NCI-H187 (cell line): ENCODE data around the gene DMBX1.

Source experiments
- DNase-seq, 2 experiments: peaks; one replicate each; lab custom pipeline; 2025; lab: John Stamatoyannopoulos, UW

The DMBX1 gene

DNA sequence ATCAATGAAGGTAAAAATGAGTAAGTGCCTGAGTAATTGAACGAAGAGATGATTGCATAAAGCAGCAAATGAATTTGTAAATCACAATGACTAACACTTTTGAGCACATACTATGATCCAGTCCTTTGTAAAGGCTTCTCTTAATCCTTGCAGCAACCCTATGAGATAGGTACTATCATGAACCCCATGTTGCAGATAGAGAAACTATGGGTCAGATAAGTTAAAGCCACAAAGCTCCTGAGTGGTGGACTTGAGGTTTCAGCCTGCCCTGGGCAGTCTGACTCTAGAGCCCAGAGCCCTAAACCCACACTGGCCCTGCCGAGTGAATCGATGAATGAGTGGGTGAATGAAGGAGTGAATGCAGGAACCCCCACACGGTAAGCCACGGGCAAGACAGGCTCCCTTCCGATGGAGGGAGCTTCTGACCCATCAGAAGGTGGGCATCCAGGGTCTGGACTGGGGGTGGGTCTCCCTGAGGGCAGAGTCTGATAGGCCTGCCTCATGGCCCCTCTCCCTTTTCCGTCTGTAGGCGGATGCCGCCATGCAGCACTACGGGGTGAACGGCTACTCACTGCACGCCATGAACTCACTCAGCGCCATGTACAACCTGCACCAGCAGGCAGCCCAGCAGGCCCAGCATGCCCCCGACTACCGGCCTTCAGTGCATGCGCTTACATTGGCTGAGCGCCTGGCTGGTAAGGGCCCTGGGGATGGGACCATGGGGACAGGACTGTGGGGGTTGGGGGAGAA is 17.0 kb downstream of the DMBX1 start:
- DNase-seq, result no peak

DNA sequence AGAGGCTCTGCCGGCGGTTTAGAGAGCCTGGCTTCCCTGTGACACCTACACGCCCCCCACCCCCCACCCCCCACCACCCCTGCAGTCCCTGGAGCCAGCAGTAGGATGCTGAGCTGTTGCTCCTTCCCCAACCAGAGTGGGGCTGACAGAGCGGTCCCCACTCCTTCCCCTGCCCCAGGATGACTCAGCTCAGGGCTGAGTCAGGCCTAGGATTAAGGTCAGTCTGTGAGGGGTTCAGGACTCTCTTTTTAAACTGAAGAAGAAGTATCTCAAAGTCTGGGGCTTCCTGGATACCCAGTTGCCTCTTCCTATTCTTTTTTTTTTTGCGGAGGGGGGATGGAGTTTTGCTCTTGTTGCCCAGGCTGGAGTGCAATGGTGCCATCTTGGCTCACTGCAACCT is 19.1 kb downstream of the DMBX1 start:
- no peak for DNase-seq

DNA sequence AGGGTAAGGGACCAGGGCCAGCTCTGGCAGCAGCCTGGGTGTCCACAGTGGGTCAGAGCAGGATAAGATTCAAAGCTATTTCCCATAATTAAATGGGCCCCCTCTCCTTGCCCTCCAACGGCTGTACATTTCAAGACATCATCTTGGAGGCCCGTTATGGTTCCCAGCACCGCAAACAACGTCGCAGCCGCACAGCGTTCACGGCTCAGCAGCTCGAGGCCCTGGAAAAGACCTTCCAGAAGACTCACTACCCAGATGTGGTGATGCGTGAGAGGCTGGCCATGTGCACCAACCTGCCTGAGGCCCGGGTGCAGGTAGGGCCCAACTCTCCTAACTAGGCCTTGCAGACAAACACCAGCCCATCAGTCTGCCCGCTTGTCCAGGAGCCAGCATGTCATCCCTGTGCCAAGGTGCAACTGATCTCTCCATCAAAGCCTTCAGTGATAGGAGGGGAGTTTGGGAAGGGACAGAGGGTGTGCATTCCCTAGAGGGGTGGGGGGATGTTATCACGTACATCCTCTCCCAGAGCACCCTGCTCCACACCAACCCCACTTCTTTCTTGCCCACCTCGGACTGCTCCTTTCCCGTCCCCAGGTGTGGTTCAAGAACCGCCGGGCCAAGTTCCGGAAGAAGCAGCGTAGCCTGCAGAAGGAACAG is 20.8 kb downstream of the DMBX1 start:
- DNase-seq, result no peak

DNA sequence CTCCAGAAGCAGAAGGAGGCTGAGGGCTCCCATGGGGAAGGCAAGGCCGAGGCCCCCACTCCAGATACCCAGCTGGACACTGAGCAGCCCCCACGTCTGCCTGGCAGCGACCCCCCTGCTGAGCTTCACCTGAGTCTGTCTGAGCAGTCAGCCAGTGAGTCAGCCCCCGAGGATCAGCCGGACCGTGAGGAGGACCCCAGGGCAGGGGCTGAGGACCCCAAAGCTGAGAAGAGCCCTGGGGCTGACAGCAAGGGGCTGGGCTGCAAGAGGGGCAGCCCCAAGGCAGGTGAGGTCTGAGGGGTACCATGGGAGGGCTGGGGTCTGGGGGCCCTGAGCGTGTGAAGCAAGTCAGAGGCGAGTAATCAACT is 21.3 kb downstream of the DMBX1 start:
- no peak for DNase-seq

DNA sequence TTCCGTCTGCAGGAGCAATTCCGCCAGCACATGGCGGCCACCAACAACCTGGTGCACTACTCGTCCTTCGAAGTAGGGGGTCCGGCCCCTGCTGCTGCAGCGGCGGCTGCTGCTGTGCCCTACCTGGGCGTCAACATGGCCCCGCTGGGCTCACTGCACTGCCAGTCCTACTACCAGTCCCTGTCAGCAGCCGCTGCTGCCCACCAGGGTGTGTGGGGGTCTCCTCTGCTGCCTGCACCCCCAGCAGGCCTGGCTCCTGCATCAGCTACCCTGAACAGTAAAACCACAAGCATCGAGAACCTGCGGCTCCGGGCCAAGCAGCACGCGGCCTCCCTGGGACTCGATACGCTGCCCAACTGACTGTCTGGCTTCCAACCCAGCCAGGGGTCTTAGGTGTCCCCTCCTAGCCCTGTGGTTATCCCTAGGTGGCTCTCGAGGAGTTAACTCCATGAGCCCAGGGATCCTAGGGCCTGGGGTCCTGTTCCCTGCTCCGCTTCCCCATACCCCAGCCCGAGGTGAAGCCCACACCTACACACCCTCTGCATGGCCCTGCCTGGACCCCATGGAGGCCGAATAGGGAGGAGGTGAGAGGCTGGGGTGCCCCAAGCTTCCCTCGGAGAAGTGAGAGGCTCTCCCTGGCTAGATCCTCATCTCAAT is 22.6 kb downstream of the DMBX1 start:
- no peak for DNase-seq

DNA sequence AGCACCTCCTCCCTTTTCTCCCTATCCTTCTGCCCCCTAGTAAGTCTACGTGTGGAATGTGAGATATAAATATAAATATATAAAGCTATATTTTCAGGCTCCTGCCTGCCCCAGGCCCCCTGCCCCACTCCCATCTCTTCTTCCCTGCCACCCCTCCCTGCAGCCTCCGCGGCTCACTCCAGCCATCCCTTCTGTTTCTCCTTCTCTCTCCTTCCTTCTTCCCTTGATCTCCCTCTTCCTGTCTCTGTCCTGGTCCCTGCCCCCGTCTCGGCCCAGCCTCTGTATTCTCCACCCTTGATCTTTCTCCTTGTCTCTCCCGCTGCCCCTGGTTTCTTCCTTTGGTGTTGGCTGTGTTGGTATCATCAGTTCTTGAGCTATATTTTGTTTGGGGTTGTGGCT is 23.2 kb downstream of the DMBX1 start:
- no peak for DNase-seq

DNA sequence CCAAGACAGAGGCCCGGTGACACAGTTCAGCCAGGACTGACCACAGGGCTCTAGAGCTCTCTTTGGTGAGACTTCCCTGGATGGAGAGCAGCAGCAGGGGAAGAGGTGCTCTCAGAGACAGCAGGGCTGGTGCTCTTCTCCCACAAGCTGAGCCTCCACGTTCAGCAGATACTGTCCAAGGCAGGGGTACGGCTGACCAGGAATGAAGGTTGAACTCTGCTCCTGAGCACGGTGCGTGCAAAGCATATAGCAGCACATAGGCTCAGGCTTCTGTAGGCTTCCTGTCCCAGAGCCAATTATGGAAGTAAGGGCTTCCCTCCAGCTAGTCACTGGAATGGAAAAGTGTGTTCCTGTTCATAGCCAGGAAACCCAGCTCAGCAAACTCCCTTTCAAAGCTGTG is 23.9 kb downstream of the DMBX1 start:
- no peak for DNase-seq

DNA sequence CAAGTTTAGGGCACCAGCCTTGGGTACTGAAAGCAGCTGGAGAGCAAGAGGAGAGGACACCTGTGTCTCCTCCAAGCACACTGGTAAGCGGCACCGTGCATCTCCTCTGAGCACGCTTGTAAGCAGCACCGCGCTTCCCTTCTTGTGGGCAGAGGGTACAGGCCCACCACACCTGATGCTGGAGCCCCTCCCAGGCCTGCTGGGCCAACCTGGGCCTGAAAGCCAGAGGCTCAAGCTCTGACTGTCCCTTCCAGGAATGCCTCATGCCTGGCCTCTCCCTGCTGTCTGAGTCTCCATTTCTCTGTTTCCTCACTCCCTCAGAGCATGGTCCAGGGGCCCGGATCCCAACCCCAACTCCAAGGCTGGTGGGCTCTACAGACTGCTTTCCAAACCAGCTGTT is 25.9 kb downstream of the DMBX1 start:
- no peak for DNase-seq

DNA sequence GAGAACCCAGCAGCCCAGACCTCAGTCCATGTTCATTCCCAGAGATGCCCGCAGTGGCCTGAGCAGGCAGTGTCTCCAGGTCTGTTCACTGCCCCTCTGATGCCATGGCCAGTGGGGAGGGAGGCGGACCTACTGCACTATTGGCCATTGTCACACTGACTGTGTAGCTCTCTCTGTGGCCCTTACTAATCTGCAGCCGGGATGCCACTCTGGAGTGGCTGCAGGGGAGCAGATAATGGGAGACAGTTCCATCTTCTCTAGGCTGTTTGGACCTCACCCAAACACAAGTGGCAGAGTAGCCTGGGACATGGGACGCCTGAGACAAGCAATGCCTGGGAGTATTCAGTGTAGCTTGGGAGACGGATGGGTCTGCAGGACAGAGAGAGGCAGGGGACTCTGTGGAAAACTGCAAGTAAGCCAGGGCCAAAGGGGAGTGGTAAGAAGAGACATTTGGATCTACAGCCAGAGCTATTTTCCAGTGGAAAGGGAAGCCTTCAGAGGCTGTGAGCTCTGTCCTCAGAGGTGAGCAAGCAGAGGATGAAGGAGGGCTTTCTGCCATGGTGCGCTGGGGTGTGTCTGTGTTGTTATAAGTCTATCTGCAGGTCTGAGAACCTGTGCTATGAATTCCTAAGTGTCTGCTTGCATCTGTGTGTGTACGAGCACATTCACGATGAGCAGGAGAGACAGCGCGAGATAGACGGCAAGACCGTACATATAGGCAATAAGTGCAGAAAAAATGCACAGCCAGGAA is 26.7 kb downstream of the DMBX1 start:
- no peak for DNase-seq

DNA sequence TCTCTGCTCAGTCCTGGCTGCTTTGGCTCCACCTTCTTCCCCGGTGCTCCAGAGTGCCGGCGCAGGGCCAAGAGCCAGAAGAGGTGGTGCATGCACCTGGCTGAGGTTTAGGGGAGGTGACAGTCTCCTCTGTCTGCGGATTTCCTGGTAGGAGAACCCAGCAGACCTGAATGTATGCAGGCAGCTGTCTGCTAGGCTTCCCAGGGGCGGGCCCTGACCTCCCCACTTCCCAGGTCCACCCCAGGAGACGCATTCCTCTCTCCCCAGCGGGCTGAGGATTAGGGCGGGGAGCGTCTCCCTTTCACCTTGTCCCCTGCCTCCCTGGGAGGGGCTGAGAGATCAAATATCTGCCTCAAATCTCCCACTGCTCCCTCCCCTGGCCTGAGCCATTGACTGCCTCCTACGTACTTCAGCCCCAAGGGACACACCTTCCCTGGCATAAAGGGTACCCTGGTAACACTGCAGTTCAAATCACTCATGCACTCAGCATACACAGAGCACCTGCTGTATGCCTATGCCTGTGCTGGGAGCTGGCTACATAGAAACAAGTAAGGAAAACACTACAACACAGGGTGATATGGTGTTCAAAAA is 27.5 kb downstream of the DMBX1 start:
- DNase-seq, result peak; percentile 72 to 79

DNA sequence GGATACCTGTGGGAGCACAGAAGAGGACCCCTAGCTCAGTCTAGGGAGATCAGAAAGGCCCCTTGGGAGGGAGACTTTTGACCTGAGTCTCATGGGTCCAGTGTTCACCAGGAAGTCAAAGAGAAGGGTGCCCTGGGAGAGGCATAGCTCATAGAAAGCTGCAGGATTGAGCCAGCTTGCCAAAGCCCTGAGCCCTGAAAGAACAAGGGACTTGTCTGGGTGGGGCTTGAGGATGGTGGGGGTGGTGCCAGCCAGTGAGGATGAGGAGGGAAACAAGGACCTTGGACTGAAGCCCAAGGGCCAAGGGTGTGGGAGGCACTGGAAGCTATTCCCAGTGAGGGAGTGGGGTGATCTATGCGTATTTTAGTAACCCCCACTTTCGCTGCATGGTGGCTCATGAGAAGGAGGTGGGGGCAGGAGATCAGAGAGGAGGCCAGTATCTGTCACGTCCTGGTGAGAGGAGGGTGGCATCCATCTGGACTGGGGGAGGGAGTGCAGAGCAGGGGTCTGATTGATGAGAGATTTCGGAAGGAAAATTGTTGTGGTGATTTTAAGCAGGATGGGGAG is 28.4 kb downstream of the DMBX1 start:
- no peak for DNase-seq

DNA sequence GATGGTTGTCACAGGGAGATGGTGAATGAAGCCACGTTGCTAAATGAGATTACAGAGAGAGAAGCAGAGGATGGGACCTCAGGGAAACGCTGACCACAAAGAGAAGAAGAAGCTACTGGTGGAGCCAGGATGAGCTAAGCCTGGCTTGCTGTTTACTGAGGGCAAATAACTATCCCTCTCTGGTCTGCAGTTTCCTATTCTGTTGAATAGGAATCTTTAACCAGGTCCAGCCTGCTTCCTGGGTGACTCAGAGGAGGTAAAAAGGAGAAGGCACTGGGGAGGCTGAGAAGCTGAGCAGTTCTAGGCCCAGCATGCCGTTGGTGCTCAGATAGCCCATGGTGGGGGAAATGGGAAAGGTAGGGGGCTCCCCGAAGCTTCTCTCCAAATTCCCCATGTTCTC is 29.6 kb downstream of the DMBX1 start:
- no peak for DNase-seq

DNA sequence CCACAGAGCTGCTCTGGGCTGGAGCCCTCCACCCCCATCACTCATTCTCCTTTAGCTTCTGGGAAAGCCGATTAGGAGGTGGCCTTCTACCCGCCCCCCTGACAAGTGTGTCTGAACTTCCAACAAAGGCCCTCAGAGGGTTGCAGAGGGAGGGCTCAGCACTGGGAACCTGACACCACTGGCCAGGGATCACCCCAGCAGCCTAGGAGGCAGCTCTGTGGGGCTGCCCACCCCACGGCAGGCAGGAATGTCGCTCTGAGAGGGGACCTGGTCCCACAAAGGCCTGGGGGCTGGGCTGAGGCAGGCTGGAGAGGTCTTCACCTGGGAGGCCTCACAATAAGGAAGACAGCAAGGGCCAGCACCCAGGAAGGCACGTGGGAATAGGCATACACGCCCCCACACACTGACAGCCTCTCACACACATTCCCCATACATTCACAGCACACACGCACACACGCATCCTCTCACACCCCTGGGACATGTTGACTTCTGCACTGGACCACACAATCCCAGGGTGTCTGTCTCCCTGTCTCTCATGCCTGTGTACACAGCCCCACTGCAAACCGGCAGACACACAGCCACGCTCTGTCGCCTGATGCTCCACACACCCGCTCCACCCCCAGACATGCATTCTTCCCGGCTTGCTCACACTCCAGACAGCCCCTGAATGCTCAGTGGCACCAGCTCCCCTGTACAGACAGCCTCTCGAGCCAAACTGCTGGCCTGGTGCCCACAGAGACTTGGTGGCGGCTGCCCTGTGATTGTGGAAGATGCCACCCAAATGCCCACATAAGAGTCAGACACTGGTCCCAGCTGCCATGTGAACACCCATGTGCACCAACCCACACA is 30.7 kb downstream of the DMBX1 start:
- no peak for DNase-seq

DNA sequence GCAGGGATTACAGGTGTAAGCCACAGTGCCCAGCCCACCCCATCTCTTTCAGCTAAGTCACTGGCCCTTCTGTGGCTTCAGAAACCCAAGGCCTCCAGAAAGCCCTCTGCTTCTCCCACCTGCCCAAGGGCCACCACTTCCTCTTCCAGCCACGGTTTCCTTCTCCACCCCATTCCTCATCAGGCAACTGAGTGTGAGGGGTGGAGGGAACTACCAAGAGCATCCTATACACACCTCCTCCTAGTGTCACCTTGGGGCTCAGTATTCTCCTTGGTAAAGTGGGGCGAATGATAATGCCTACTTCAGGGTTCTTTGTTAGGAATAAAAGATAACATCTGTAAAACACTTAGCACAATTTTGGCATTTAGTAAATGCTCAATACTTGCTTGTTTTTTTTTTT is 31.8 kb downstream of the DMBX1 start:
- DNase-seq, result no peak

DNA sequence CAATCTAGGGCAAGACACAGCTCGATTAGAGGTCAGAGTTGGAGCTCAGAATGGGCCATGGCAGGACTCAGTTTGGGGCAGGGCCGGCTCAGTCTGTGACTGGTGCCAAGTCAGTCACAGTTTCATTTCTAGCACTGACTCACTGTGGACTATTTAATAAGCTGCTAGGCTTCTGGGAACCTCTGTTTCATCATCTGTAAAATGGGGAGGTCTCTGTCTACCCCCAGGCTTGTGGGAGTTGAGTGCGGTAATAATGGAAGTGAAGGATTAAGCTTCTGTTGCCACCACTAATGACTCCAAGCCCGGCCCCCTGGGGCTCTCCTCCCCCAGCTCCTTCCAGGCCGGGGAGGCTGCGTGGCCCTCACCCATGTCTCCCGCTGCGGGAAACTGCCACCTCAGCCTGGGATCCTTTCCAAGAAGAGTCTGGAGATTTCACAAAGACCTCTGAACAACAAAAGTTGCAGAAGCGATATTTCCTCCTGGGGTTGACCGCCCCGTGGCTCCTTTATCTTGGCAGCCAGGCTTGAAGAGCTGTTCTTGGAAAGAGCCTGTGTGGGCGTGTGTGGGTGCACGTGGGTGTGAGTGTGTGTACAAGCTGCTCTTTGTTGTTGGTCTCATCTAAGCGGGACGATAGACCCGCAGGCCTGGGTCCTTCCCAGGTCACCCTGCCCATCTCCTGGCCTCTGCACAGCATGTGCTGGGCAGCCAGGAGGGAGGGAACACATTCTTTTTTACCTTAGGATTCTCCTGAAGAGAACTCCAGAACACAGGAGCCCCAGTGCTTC is 32.7 kb downstream of the DMBX1 start:
- no peak for DNase-seq

DNA sequence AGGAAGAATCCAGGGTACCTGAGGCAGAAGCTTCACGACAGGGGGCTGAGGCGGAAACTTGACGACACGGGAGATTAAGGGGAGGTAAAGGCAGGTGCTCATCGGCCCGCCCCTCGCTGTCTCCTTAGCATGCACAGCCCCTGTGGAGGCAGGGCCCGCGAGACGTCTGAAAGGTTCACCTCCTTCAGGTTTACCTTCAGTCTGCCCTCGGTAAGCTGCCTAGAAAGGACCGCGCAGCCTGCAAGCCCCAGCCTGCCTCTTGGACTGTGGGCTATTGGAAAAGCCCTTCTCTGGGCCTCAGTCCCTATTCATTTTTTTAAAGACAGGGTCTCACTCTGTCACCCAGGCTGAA is 33.3 kb downstream of the DMBX1 start:
- DNase-seq, result no peak

DNA sequence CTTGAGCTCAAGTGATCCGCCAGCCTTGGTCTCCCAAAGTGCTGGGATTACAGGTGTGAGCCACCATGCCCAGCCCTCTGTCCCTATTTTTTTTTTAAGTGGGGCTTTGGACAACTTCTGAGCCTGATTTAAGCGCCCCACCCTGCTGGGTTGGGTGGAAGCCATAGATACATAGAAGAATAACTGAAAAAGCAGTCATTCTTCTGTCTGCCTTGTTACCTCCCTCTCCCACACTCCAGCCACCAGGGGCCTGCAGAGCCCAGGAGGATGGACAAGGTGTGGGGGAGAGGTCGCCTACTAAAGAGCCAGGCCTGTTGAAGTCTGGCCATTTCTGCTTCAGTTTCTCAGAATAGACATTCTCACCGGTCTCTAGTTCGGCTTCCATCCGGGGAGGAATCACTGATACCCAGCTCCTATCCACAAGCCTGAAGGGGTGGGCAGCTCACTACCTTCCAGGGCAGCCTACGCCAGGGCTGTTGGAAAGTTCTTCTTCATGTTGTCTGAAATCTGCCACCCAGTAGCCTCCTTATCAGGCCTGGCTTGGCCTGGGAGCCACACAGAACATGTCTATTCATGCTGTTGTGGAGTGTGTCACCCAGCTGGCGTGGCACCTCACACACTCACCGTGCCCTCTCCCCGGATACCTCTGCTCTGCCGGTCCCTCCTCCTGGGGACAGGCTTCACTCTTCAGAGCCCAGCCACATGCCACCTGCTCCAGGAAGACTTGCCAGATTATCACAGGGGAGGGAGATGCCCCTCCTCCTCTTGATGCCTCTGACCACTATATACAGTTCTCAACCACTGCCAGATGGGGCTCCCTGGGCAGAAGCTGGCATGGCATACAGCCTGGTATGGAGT is 34.1 kb downstream of the DMBX1 start:
- DNase-seq, result no peak

DNA sequence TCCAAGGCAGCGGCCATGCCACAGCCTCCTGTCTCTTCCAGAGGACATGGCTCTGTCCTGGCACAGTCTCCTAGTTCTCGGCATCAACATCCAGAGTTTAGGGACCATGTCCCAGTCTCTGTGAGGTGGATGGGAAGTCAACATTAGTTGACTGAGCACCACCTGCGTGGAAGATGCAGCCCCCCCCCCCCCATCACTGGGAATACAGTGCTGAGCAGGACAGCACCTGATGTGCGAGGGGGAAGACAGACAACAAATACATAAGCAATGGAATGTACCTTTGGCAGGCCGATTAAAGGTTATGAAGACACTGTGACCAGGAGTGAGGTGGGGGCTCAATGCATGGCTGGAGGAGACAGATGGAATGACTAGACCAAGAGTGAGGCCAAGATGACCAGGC is 35.2 kb downstream of the DMBX1 start:
- no peak for DNase-seq

DNA sequence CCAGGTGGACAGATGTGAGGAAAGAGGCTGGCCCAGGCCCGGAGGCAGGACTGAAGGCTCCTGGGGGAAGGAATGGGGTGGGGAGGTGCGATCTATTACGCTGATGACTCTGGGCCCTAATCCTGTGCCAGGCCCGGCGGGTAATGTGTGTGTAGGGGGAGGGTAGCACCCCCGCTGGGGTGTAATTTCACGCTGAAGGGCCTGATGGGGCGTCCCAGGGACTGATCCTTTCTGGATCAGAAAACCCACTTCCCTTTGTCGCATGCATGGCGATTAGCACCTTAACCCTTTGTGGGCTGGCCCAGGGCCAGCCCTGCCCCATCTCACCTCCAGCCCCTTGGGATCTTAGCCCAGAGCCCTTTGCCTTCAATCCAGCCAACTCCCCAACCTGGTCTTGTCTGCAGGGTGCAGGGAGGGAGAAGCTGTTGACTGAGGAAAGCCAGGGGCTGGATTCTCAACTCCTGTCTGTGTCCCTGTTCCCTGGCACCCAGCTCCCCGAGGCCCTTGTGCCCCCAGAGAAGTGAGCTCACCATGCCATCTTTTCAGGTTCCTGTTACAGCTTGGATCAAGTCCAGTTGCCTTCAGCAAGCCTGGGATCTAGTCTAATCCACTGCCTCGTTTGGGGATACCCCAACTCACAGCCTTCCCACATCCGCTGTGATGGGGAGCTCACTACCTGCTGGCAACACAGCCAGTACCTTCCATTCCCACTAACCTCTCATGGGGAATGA is 35.8 kb downstream of the DMBX1 start:
- DNase-seq, result no peak
